Activated CD4-positive, CD25-positive, alpha-beta regulatory T cell treated with anti-CD3 and anti-CD28 coated beads, Interleukin-2, amount 50 U/mL, for 24 hours (primary cell): ENCODE results near the gene LMTK2.

Source experiments
- ATAC-seq, 2 donors: fragments of 150-1000 bp; cut with Tn5 transposase; one replicate each; pipeline ENCODE4 v1.10.0; 2021; ENCODE audit warnings: mild to moderate bottlenecking in 1 of 2, moderate library complexity in 1 of 2

Gene LMTK2

DNA sequence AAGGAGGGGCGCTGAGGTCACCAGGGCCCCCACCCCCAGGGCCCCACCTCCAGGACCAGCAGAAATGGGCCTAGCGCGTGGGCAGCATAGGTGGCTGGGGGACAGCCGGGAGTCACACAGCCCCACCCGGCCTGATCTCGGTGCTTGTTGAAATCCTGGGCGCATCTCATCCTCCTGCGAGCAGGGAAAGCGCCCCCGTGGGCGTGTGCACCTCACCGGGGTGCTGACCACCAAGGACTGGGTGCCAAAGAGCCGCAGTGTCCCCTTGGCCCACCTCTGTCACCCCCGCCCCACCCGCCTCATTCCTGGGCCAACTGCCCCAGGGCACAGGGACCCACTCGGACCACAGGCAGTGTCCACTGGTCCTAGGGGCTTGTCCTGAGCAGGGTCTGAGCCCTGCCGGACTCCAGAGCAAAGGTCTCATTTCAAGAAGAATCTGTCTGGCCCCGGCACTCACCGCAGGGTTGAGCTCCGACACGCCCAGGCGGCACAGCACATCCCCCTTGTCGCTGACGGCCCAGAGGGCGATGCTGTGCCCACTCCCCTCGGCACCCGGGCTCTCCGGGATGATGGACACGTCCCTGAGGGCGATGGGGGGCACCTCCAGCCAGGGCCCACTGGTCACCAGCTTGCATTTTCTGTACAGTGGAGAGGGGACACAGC, 116.0 kb downstream of the LMTK2 start:
- ATAC-seq = no peak

DNA sequence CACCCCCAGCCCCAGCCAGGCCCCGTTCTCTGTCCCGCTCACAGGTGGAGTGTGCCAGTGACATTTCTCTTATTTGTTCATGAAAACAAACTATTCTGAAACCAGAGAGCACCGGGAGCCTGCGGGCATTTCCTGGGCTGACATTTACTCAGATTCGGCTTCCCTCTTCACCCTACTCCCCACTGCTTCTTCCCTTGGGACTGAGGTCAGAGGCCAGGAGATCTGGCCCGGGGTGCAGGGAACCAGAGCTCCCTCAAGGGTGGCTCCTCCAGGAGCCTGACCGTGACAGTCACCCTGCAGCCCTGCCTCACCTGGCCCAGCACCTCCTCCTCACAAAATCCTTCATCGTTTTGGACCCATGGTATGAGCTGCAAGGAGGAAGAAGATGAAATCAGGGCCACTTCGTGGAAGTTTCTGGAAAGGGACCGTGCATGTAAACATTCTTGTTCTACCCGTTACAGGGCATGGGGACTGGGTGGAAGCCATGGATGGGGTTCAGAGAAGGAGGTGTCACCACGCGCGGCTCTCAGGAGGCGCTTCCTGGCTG, 116.8 kb downstream of the LMTK2 start:
- no peak for ATAC-seq

DNA sequence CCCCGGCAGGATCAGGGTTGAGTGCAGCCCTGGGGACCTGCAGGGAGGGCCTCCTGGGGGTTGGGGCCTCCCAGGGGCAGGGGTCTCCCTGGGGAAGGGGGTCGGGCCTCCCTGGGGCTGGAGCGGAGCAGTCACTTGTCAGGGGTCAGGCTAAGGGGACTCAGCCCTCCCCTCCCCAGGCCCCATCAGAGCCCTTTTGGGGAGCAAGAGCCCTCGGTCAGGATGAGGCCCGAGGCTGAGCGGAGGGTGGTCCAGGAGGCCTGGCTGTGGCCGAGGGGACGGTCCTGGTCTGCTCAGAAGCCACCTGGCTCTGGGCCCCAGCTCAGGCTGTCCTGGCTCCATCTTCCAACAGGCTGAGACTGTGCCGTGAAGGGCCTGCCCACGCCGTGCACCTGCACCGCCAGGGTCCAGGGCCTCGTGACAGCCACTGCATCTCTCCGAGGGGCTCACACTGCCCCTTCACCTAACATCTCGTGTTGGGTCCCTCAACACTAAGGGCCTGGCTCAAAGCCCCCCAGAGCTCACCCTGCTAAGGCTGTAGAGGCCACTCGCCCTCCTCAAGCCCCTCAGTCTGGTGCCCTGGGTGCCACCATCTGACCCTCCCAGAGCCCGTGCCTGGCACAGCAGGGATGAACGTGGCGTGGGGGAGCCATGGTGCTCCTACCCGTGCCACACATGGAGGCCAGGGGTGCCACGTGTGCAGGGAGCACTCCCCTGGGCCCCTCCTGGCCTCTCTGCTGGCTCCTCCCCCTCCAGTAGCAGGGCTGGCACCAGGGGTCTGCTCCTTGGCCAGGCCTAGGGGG, 117.4 kb downstream of the LMTK2 start:
- no peak for ATAC-seq

DNA sequence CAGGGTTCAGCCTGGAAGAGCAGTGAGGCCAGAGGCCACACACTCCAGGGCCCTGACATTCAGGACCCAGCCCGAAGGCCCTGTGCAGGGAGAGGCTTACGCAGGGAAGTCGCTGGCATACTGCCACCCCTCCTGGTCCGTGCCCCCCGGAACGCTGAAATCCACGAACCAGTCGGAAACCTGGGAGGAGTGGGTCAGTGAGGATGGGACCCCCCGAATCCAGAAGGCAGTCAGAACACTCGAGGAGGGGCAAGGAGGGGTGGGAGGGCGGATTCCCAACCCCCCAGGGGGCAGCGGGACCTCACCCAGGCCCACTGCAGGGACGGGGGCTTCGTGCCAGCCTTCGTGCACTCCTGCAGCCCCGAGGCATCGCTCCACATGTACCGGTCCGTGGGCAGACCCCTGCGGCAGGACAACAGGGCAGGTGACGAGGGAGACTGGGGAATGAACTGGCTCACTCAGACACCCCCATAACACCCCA, 118.1 kb downstream of the LMTK2 start:
- ATAC-seq = no peak

DNA sequence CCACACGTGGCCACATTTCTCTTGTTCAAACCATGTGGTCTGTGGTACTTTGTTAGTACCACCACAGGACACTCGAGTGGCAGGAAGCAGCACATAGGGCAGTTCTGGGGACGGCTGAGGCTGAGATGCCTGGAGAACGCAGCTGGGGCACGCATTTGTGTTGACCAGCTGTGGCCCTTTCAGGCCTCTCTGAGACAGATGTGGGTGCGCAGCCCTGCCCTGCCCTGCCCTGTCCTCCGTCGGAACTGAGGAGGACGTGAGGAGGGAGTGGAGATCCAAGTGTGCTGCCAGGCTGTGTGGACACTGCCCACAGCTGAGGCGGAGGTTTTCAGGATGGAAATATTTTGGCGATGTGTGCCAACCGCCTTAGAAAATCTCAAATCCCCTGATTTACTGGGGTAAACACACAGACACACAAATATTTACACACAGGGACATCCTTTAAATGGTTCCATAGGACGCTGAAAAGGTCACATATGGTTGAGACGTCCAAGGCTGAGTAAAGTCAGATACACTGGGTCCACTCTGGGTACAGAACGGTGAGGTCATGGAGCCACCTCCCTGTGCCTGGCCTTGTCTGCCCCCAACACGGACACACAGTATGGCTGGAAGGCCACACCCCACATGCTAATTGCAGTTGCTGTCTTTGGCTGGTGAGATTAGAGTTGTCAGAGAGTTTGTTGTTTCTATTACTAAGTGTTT, 119.4 kb downstream of the LMTK2 start:
- no peak for ATAC-seq

DNA sequence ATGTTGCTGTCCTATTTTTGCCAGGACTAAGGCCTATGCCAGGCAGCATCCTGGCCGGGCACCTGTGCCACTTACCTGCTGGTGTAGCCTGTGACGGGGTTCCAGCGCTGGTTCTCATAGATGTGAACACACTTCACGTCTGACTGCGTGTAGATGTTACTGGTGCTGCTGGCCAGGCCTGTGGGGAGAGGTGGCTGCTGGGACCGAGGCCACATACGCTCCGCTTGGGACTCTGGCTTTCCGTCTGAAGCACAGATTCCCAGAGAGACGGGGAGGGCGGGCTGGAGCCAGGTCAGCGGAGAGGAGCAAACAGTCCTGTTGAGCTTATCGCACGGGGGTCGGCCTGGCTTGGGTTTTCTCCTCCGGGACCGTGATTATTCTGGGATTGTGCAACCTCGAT, 121.3 kb downstream of the LMTK2 start:
- ATAC-seq = no peak

DNA sequence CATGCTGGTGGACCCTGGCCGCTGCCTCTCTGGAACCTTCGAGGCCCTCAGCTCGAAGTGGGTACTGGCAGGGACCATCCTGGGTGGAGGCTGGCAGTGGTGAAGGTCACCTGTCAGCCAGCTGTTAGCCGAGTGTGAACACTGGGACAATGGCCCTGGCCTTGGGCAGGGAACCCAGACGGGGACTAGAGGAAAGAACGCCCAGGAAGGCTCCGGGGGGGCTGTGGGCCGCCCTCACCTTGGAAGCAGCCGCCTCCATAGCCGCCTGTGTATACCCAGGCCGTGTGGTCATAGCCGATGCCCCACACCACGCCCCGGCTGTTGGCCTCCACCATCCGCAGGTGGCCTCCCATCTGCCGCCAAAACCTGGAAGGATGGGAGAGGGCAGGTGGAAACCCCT, 122.1 kb downstream of the LMTK2 start:
- no peak for ATAC-seq

DNA sequence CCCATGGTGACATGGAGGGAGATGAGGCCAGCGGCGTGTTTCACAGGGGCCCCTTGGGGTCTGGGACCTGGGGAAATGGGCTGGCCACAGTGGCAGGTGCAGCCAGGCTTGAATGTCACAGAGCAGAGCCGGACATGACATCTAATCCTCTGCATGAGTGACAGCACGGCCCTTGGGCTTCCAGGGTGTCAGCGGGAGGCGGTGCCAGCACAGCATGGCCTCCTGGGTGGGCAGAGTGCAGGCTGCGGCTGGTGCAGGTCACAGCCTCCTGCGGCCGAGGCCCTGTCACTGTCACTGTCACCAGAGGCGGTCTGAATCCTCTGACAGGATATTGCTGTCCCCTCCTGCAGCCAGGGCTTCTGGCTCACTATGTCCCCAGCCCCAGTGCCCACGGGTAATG, 122.8 kb downstream of the LMTK2 start:
- ATAC-seq = no peak

DNA sequence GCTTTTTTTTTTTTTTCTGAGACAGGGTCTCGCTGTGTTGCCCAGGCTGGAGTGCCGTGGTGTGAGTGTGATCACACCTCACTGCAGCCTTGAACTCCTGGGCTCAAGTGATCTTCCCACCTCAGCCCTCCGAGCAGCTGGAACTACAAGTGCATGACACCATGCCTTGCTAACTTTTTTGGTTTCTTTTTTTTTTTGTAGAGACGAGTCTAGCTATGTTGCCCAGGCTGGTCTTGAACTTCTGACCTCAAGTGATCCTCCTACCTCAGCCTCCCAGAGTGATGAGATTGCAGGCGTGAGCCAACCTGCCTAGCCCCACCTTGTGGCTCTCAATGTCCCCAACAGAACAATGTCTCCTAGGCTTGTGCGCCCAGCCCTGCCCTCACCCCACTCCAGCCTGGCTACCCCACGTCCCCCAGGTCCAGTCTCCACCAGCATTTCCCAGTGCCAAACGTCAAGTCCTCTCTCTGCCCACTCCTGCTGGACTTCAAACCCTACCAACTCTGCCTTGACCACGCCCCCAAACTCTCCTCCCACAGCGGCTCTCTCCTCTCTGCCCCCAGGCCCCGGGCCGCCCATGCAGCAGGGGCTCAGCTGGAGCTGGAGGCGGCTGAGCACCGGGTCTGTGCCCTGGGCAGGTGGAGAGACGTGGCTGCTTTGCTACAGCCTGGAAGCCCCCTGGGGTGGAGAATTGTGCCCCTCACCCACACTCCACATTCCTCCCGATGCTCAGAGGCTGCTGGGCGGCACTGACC, 123.5 kb downstream of the LMTK2 start:
- ATAC-seq = no peak

DNA sequence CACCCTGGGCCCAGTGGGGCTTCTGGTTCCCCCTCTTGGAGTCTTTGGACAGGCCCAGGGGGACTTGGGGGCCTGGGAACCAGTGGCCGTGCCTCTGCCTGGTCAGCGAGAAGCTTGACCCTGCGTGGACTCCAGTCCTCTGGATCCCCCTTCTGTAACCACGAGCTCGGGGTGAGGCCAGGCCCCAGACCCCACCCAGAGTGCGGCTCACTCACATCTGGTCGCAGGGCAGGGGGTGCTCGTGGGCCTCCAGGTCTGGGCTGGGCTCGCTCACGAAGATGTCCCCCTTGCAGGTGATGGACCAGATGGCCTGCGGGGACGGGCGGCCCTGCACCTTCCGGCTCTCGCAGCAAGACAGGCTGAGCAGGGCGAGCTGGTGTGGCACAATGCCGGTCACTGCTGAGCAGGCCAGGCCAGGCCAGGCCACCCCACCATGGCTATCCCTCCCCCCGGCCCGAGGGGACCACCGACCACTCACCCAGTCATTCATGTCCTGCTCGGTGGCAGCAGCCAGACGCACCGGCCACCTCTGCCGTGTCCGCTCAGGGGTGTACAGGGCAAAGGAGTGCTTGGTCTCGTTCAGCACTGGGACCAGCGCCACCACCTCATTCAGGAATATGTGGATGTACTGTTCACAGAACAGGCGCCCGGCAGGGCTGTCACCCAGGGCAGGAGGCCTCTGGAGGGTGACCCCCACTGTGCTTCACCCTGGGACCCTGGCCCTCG, 124.2 kb downstream of the LMTK2 start:
- ATAC-seq = no peak

DNA sequence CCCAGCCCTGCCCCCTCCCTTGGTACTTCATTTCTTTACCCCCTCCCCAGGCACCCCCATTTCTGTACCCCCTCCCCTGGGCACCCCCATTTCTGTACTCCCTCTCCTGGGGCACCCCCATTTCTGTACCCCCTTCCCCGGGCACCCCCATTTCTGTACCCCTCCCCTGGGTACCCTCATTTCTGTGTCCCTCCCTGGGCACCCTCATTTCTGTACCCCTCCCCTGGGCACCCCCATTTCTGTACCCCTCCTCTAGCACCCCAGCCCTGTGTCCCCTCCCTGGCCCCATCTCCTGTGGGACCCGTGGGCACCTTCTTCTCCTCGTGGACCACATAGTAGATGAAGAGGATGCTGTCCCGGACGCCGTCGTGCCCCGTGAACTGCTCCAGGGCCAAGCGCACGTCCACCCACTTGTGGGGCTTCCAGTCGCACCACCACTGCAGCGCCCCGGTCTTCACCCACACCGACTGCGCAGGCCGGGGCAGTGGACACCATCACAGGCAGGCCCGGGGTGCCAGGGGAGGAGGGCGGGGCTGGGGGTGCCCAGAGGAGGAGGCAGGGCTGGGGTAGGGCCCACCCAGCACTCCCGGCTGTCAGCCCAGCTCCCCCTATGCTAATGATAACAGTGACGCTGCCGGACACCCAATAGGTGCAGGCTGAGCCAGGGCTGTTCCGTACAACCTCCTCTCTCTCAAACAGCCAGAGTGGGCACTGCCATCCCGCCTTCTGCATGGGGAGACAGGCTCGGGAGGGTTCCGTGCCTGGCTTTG, 125.0 kb downstream of the LMTK2 start:
- no peak for ATAC-seq

DNA sequence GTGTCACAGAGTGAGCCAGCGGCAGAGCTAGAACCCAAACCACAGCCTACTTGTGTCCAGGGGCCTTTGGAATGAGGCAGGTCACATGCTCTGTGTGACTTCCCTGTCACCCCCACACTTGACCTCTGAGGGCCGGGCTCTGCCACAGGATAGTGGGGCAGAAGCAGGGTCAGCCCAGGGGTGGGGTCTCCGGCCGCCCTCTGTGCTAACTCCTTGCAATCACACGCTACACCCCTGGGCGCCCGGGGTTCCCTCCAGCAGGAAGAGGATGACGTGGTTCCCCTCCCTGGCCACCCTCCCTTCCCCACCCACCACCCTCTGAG, 125.6 kb downstream of the LMTK2 start:
- ATAC-seq = no peak

DNA sequence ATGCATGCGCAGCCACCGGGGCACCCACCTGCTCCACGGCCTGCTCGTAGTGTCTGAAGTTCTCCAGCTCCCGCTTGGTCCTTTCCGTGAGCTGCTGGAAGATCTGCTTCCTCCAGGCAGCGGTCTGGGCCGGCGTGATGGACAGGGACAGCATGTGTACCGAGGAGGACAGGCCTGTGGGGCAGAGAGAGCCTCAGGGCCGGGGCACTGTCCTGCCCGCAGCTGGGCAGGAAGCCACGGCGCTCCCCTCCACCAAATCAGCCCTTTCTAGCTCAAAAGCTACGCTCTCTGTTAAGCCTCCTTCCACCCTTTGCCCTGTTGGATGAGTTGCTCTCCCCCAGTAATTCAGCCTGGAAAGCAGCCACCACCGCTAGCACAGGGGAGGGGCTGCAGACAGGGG, 126.1 kb downstream of the LMTK2 start:
- ATAC-seq = no peak

DNA sequence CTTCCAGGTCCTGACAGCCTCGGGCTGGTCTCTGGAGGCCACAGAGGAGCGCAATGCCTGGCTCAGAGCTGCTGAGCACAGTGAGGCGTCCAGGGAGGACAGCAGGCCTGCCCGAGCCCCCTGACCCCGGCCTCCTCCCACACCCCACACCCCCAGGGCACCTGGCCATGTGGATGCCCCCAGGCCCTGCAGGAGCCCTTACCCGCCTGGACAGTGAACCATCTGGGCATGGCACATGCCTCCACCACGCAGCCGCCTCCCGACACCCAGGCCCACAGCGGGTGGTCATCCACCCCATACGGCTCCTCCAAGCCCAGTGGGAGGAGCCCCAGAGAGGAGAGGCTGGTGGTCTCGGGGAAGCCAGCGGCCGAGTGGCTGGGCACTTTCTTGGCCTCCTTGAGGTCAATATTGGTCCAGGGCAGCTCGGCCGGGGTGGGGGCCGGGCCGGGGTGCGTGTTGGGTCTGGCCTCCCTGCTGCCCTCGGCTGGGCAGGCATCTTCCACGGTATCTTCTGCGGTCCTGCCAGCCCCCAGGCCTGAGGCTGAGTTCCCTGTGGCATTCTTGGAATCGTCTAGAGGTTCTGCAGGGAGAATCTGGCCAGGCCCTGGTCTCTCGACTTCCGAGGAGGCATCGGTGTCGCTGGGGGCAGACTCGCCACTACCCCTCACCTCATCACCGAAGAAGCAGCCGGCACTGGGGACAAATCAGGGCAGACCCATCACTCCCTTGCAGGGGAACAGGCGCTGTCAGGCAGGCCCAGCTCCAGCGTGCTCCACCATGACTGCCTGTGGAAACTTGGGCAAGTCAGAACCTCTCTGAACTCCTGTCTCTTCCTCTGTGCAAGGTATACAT, 126.8 kb downstream of the LMTK2 start:
- no peak for ATAC-seq

DNA sequence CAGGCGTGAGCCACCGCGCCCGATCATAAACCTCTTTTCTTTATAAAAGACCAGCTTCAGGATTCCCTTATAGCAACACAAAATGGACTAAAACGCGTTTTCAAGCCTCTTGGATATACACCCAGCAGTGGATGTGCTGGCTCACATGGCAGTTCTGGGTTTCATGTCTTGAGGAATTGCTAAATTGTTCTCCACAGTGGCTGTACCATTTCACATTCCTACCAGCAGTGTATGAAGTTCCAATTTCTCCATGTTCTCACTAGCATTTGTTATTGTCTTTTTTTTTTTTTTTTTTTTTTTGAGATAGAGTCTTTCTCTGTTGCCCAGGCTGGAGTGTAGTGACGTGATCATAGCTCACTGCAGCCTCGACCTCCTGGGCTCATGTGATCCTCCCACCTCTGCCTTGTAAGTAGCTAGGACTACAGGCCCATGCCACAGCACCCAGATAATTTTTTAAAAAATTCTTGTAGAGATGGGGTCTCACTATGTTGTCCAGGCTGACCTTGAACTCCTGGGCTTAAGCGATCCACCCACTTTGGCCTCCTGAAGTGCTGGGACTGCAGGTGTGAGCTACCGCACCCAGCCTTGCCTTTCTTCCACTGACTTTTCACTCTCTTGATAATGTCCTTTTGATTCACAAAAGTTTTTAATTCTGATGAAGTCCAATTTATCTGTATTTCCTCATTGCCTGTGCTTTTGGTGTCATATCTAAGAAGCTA, 127.9 kb downstream of the LMTK2 start:
- no peak for ATAC-seq

DNA sequence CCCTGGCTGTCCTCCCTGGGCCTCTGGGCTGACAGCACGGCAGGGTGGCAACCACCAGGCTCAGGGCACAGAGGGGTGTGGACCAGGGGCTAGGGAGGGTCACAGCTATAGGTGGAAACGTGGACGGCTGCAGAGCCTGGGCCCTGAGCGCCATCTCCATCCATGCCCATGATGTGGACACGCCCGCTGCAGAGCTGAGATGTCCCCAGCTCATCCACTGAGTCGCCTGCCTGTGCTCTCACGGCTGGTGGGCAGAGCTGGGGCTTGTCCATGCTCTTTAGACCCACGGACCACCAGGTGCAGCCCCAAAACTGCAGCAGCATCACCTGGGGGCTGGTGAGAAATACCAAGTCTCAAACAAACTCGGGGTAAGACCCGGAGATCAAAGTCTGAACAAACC, 129.2 kb downstream of the LMTK2 start:
- no peak for ATAC-seq

DNA sequence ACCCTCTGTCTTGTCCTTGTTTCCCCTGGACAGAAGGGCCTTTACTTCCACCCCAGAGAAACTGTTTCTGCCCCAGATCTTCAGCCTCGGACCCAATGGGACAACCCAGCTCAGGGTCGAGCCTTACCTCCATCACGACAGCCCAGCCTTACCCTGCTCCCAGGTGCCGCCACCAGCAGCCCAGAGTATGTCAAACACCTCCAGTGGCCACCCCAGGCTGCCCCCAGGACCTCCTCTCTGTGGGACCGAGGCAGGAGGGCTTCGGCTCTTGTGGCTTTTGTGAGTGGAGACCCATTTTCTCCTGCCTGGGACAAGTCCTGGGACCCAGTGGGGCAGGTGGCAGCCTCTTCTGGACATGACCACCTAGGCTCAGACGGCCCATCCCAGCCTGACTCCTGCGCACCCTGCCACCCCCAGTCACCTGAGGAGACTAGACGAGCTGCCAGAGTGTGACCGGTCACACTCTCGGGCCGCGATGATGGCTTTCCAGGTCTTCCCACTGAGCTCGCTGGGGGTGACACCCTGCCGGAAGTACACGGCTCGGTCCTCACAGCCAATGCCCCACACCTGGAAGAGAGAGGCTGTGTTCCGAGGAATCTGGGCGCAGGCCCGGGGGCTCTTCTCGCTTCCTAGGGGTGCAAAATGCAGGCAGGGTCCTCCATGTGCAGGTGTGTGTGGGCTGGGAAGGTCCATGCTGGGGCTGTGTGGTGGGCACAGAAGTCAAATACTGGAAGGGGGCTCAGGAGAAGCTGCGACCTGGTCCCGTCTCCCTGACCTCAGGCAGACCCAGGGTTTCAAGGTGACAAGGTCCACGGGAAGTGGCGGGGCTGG, 129.9 kb downstream of the LMTK2 start:
- no peak for ATAC-seq

DNA sequence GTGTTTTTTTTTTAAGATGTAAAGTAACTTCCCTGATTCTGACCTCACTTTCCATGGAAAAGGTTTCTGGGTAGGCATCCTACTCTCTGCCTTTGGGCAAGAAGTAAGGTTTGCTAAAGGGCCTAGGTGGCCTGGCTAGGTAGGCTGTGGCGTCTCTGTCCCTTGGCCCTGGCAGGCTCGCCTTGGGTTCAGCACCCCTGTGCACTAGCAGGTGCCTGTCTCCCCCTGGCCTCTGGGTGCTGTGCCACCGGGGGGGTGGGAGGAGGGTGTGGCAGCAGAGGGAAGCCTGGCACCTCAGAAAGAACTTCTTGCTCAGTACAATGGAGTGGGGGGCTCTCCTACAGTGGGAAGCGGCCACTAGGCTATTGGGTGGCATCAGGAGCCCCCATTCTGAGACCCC, 131.4 kb downstream of the LMTK2 start:
- no peak for ATAC-seq

DNA sequence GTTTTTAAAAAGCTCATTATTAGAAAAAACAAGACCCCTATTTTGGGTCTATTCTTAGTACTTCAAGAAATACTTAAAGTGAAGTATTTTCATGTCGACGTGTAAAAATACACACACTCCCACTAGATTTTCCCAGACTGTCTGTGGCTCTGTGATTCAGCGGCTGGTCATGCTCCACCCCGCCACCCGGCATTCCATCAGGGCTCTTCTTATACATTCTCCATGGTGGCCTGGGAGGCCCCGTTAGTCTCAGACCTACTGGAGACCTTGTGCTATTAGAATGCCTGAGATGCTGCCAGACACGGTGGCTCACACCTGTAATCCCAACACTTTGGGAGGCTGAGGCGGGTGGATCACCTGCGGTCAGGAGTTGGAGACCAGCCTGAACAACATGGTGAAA, 132.3 kb downstream of the LMTK2 start:
- no peak for ATAC-seq
